GM12891 (cell line): Measurements from ENCODE around the gene CEND1.

Experiments
- PAX5 ChIP-seq: IDR thresholded peaks from 2 replicates; pipeline ENCODE4 v1.6.1; 2011; ENCODE audit warnings: low read length, moderate library complexity, mild to moderate bottlenecking; ENCODE audit not compliant: insufficient read depth, severe bottlenecking
- POLR2A ChIP-seq: IDR thresholded peaks from 2 replicates; pipeline ENCODE4 v1.6.1; 2011; ENCODE audit warnings: low read depth, low read length, control low read depth
- POLR2AphosphoS5 ChIP-seq: IDR thresholded peaks from 2 replicates; pipeline ENCODE4 v1.6.1; 2011; ENCODE audit warnings: low read depth, low read length, control low read depth
- POU2F2 ChIP-seq: IDR thresholded peaks from 2 replicates; pipeline ENCODE4 v1.6.1; 2011; ENCODE audit warnings: low read depth, mild to moderate bottlenecking, control low read depth, low read length, moderate library complexity
- SPI1 ChIP-seq: IDR thresholded peaks from 2 replicates; pipeline ENCODE4 v1.6.1; 2011; ENCODE audit warnings: low read depth, low read length, control low read depth
- TAF1 ChIP-seq: IDR thresholded peaks from 2 replicates; pipeline ENCODE4 v1.6.1; 2011; ENCODE audit warnings: low read depth, low read length, control low read depth

GRCh38 chr11:773830-774229 is 16.1 kb downstream of the CEND1 start:
- TF ChIP-seq POLR2A (no peak), PAX5 (no peak), TAF1 (no peak), POLR2AphosphoS5 (no peak), POU2F2 (no peak), SPI1 (no peak)
